ENCODE measurements around the gene POU5F1.
"Not testable (repeated sequence)": the region's sequence is repeated elsewhere in the genome, so short reads cannot be mapped to it uniquely, and the experiment has no call there.

The POU5F1 gene

DNA sequence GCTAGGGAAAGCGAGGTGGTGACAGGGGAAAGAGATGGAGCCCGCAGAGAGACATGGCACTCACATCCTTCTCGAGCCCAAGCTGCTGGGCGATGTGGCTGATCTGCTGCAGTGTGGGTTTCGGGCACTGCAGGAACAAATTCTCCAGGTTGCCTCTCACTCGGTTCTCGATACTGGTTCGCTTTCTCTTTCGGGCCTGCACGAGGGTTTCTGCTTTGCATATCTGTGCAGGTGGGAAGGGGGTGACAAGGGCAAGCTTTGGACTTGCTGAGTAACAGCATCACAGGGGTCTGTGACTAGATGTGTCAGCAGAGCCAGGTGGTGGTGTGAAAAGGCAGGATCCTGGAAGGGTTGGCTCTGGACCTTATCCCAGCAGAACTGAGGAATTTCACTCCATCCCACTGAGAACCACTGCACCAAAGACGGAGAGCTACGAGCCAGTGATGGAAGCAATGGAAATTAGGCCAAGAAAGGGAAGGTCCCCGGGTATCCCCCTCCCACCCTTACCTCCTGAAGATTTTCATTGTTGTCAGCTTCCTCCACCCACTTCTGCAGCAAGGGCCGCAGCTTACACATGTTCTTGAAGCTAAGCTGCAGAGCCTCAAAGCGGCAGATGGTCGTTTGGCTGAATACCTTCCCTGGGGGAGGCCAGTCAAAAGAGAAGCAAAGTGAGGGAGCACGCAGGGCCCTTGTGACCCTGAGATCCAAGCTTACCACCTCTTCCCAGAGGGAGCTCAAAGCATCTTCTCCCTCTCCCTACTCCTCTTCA, 5.2 kb downstream of the POU5F1 start:
- DNase-seq: not testable (repeated sequence)

DNA sequence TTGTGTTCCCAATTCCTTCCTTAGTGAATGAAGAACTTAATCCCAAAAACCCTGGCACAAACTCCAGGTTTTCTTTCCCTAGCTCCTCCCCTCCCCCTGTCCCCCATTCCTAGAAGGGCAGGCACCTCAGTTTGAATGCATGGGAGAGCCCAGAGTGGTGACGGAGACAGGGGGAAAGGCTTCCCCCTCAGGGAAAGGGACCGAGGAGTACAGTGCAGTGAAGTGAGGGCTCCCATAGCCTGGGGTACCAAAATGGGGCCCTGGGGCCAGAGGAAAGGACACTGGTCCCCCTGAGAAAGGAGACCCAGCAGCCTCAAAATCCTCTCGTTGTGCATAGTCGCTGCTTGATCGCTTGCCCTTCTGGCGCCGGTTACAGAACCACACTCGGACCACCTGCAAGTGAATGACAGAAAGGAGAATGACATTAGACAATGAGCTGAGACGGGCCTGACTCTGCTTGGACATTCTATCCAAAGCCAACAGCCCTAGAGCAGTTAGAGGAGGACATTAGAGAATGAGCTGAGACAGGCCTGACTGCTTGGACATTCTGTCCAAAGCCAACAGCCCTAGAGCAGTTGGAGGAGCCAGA, 5.9 kb downstream of the POU5F1 start:
- DNase-seq: not testable (repeated sequence)

- DNase-seq: no peak
Measured at GRCh38 chr6:31163922-31164321, 6.6 kb downstream of the POU5F1 start.

DNA sequence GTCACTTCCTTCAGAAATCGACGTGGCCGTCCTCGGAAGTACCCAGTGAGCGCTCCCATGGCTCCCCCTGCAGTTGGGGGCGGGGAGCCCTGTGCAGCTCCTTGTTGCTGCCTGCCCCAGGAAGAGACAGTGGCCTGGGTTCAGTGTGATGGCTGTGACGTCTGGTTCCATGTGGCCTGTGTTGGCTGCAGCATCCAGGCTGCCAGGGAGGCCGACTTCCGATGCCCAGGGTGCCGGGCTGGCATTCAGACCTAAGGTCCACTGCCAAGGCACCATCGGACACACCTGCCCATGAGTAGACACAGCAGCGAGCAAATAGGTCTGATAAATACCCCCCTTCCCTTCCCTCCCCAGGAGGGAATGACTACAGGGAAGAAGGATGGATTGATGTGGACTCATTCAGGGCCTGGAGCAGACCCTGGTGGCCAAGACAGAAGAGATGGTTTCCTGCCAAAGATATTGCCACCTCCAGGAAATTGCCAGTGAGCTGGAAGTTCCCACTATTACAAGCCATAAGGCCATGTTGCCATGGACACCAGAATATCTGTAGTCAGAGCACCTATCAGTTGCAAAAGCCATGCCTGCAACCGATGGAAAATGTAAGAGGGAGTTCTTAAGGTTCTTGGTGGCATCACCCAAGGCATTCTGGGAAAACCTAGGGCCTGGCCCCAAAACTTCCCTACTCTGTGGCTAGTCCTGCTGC, 7.9 kb downstream of the POU5F1 start:
- no peak for DNase-seq

DNA sequence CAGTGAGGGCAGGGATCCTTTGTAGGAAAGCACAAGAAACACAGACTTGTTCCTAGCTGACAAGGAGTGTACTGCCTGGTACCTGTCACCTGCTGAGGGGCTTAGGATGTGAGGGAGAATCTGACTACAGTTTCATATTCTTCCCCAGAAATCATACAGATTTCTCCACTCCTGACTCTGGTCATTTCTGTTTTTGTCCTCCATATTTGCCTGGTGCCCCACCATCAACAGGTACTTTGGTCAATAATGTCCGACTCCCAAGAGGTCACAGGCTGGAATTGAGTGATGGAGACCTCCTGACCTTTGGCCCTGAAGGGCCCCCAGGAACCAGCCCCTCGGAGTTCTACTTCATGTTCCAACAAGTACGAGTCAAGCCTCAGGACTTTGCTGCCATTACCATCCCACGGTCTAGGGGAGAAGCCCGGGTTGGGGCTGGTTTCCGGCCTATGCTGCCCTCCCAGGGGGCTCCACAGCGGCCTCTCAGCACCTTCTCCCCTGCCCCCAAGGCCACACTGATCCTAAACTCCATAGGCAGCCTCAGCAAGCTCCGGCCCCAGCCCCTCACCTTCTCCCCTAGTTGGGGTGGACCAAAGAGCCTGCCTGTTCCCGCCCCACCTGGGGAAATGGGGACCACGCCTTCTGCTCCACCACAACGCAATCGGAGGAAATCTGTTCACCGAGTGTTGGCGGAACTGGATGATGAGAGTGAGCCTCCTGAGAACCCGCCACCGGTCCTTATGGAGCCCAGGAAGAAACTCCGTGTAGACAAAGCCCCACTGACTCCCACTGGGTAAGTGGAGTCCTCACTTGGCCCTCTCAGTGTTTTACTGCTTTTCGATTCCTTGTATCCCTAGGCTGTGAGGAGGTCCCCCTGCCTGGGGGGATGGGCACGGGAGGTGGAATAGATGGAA, 9.0 kb downstream of the POU5F1 start:
- DNase-seq: no peak

DNA sequence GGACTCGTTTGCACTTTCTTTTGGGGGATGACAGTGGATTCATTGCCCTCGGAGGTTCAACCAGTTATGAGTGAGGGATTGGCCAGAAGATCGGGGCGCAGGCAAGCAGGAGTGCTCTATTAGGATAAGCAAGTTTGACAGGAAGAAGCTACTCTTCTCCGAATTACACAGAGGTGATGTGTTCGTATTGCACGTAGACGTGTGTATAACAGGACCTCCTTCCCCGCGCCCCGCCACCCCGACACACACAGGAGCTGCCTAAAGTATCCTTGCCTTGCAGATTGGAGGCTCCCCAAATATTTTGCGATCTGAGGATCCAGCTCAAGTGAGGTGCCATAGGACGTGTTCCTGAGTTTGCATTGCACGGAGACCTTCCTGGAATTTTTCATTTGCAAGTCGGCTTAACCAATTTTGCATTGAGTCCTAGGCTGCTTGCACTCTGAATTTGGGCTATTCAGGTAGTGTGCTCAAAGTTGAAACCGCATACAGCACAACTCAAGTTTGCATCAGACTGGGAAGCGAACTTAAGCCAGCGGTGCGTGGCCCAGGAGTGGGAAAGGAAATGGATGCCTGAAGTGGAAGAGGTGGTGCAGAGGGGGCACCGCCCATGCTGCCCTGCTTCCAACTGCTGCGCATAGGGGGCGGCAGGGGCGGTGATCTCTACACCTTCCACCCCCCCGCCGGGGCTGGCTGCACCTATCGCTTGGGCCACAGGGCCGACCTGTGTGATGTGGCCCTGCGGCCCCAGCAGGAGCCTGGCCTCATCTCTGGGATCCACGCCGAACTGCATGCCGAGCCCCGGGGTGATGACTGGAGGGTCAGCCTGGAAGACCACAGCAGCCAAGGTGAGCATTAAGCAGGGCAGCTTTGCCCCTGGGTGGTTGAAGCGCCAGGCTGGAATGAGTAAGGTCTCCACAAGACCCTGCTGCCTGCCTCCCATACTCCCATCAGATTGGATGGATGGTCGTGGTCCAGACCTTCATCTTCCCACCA, 11.3 kb downstream of the POU5F1 start:
- no peak for DNase-seq

GRCh38 chr6:31158140-31158862, 12.2 kb downstream of the POU5F1 start, which contains the start of gene TCF19:
TCF19 (plus strand) TSS chr6:31158589; CDS start chr6:31159470, 881 bp downstream.
- peak; percentile 99 for DNase-seq

- no peak for DNase-seq
Measured at GRCh38 chr6:31157513-31158139, 12.9 kb downstream of the POU5F1 start, which contains the start of gene CCHCR1. CCHCR1 (minus strand) TSS chr6:31157802; CDS start chr6:31157600, 202 bp downstream.

DNA sequence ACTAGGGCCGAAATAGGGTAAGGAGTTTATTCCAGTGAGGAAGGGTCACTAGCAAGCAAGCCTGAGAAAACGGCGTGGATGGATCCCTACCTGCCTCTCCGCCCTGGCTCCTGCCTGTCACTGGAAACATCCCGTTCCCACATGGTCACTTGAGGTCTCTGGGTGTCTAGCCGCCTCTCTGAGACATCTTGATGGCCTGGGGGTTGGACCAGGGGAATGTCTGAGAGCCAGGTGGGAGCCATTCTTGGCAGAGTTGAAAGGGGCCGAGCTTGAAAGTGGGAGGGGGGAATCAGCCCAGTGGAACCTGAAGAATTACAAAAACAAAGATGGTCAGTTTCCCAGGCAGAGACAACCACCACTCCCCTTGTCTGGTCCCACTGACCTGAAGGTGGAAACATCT, 13.8 kb downstream of the POU5F1 start:
- no peak for DNase-seq

- DNase-seq: no peak
Measured at GRCh38 chr6:31154436-31154835, 16.0 kb downstream of the POU5F1 start.

- no peak for DNase-seq
Measured at GRCh38 chr6:31152781-31153180, 17.7 kb downstream of the POU5F1 start.

DNA sequence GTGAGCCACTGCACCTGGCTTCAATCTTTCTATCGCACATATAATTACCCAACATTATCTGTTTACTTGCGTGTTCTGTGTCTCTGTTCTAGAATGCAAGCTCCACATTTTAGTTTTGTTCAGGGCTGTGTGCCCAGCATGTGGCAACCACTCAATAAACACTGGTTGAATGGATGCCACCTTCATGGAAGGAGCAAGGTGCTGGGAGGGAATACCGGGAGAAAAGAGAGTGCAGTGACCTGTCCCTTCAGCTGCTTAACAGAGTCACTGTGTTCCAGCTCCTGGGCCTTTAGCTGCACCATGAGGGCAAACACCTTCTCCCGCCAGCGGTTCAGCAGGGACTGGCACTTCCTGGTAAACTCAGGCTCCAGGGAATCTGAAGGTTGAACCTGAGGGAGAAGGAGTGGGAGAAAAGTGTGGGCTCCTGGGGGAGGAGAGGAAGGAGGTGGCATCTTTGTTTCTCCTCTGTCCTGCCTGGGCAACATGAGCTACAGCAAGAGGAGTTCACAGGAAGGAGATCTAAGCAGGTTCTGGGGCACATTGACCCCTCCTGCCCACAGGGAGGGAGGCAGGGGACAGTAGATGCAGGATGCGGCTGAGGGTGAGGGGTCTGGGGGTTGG, 20.5 kb downstream of the POU5F1 start:
- no peak for DNase-seq

DNA sequence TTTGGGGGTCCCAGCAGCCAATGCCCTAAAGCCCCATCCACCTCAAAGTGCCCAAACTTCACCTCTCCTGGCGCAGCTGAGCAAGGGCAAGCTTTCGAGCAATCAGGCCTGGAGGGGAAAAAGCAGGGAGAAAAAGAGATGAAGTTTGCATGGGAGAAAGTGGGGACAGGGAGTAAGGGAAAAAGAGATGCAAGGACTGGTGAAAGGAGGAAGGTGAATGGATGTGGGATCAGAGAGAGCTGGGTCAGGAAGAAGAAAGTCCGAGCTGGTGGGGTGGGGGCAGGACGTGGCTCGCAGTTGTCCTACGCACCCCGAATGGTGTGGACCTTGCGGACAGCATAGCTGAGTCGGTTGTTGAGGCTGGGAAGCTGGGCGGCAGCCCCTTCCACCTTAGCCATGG, 25.1 kb downstream of the POU5F1 start:
- DNase-seq: no peak

GRCh38 chr6:31144970-31145340, 25.5 kb downstream of the POU5F1 start:
- DNase-seq: no peak

DNA sequence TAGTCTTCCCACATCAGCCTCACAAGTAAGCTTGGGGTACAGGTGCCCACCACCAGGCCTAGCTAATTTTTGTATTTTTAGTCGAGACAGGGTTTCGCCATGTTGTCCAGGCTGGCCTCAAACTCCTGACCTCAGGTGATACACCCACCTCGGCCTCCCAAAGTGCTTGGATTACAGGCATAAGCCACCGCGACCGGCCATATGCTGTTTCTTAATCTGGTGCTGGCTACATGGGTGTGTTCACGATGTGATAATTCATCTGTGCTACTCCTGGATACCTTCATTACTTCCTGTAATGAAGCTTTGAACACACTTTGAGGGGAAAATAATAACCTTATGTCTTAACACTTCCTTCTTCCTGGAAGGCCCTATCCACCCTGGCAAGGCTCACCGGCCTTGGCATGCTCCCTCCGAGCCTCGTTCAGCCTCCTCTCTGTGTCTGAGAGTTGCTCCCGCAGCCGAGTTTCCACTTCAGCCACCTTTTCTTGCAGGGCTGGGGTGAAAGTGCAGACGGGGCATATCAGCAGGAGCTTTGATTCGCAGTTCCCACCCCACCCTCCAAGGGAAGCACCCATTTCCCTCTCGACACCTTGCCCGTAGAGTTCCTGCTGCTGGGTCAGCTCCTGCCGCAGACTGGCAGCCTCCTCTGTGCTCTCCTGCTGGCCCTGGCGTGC, 26.0 kb downstream of the POU5F1 start:
- no peak for DNase-seq

- DNase-seq: peak; percentile 72
Measured at GRCh38 chr6:31143148-31143547, 27.3 kb downstream of the POU5F1 start.

- no peak for DNase-seq
Measured at GRCh38 chr6:31142361-31142761, 28.1 kb downstream of the POU5F1 start.

- DNase-seq: no peak
Measured at GRCh38 chr6:31140643-31141042, 29.8 kb downstream of the POU5F1 start.

GRCh38 chr6:31139599-31139998, 30.9 kb downstream of the POU5F1 start:
- DNase-seq: no peak

All from right forelimb (tissue), 1 donor.